CD1c-positive myeloid dendritic cell (primary cell): ENCODE data around the gene GRIK3.

Experiments
- DNase-seq: peaks from one replicate; pipeline ENCODE4 v3.0.0-alpha.2; 2016; ENCODE audit errors: extremely low spot score

GRIK3 gene

GRCh38 chr1:36857754-36858153 is 176.6 kb downstream of the GRIK3 start:
- DNase-seq: no peak

- no peak for DNase-seq
Observed at GRCh38 chr1:36855699-36856494, 178.4 kb downstream of the GRIK3 start.

- no peak for DNase-seq
Observed at GRCh38 chr1:36853638-36854037, 180.7 kb downstream of the GRIK3 start.

GRCh38 chr1:36852586-36852985 is 181.7 kb downstream of the GRIK3 start:
- DNase-seq: no peak

- no peak for DNase-seq
Observed at GRCh38 chr1:36851595-36851994, 182.7 kb downstream of the GRIK3 start.

- DNase-seq: no peak
Observed at GRCh38 chr1:36851087-36851486, 183.2 kb downstream of the GRIK3 start.

- DNase-seq: no peak
Observed at GRCh38 chr1:36849956-36850355, 184.4 kb downstream of the GRIK3 start.

GRCh38 chr1:36847761-36848160 is 186.6 kb downstream of the GRIK3 start:
- no peak for DNase-seq

GRCh38 chr1:36847186-36847585 is 187.1 kb downstream of the GRIK3 start:
- DNase-seq: no peak

- DNase-seq: no peak
Observed at GRCh38 chr1:36846357-36846756, 188.0 kb downstream of the GRIK3 start.

GRCh38 chr1:36845802-36846201 is 188.5 kb downstream of the GRIK3 start:
- no peak for DNase-seq

- DNase-seq: no peak
Observed at GRCh38 chr1:36844917-36845316, 189.4 kb downstream of the GRIK3 start.

- no peak for DNase-seq
Observed at GRCh38 chr1:36843906-36844610, 190.3 kb downstream of the GRIK3 start.

- no peak for DNase-seq
Observed at GRCh38 chr1:36843027-36843426, 191.3 kb downstream of the GRIK3 start.

- no peak for DNase-seq
Observed at GRCh38 chr1:36842448-36842847, 191.9 kb downstream of the GRIK3 start.

GRCh38 chr1:36839485-36839884 is 194.8 kb downstream of the GRIK3 start:
- DNase-seq: no peak

GRCh38 chr1:36838888-36839287 is 195.4 kb downstream of the GRIK3 start:
- no peak for DNase-seq

GRCh38 chr1:36836916-36837315 is 197.4 kb downstream of the GRIK3 start:
- no peak for DNase-seq

GRCh38 chr1:36836196-36836883 is 198.0 kb downstream of the GRIK3 start:
- no peak for DNase-seq

GRCh38 chr1:36835696-36836095 is 198.6 kb downstream of the GRIK3 start:
- no peak for DNase-seq

- DNase-seq: no peak
Observed at GRCh38 chr1:36835017-36835695, 199.2 kb downstream of the GRIK3 start.

GRCh38 chr1:36834586-36834985 is 199.7 kb downstream of the GRIK3 start:
- no peak for DNase-seq
